HepG2 (cell line): ENCODE data around the gene CCNDBP1. TPM values are rescaled to one million over a fixed set of nuclear protein-coding genes. Genes with fewer than 3 reads are reported as not detected.
A peak's percentile ranks its signal among the peaks of the same experiment; 100 is the strongest.

Experiments
- ATAC-seq: fragments of 200-7000 bp; cut with Tn5 transposase; 3 replicates; pipeline ENCODE4 v1.9.1; 2020; ENCODE audit warnings: mild to moderate bottlenecking, moderate library complexity
- BruUV-seq: library from RNA; stranded (reverse); fragments of 400-500 nt; replicated peaks from 2 replicates; lab custom pipeline; 2021; lab: Mats Ljungman, UMichigan
- CTCF ChIA-PET: fragments of 300-600 bp; formaldehyde crosslinking; extraction: SDS; loops from one replicate; lab custom pipeline; 2021; ENCODE audit warnings: low total read pairs, inconsistent platforms, low intra/inter-chr PET ratio; lab: Yijun Ruan, JAX
- POLR2A ChIA-PET: fragments of 350-600 bp; sonication (Branson Sonifier 250); formaldehyde crosslinking; loops from one replicate; lab custom pipeline; 2020; ENCODE audit warnings: antibody characterized with exemption, inconsistent platforms; lab: Yijun Ruan, JAX
- DNase-seq: peaks from one replicate; pipeline ENCODE4 v3.0.0-alpha.2; 2015; ENCODE audit warnings: low spot score
- FAIRE-seq: peaks from 3 replicates; lab custom pipeline; 2011; peaks lifted over from hg19 to GRCh38; lab: Jason Lieb, UNC
- H2AFZ ChIP-seq: one replicate; pipeline ENCODE4 v1.6.1; 2011; ENCODE audit warnings: low read length, inconsistent platforms
- H3K27ac ChIP-seq: fragments of 300-600 bp; 3 replicates; pipeline ENCODE4 v1.8.0; 2011; ENCODE audit warnings: mixed run types, mild to moderate bottlenecking, mixed read lengths, low read length, inconsistent platforms; ENCODE audit not compliant: insufficient read depth; ENCODE audit errors: extremely low read length
- H3K27me3 ChIP-seq, 2 experiments: fragments of 200-600 bp in 1 of 2; 2 replicates in 1 of 2; 3 replicates in 1 of 2; pipeline versions ENCODE4 v1.6.0 to v1.8.0; 2011; ENCODE audit warnings: low read length in 2 of 2, mild to moderate bottlenecking in 2 of 2, moderate library complexity in 2 of 2, inconsistent platforms in 1 of 2; ENCODE audit not compliant: insufficient read depth in 2 of 2, control insufficient read depth in 1 of 2
- H3K36me3 ChIP-seq, 2 experiments: fragments of 200-600 bp in 1 of 2; replicated peaks in 1 of 2; 2 replicates in 1 of 2; 3 replicates in 1 of 2; pipeline versions ENCODE4 v1.5.1 to v1.8.0; 2011; ENCODE audit warnings: low read length in 2 of 2, inconsistent platforms in 1 of 2; ENCODE audit not compliant: insufficient read depth in 2 of 2, control insufficient read depth in 1 of 2
- H3K4me1 ChIP-seq: 2 replicates; pipeline ENCODE4 v1.5.1; 2012; ENCODE audit warnings: low read length, inconsistent platforms; ENCODE audit not compliant: insufficient read depth
- H3K4me2 ChIP-seq: 2 replicates; pipeline ENCODE4 v1.6.0; 2011; ENCODE audit warnings: low read depth, low read length, inconsistent platforms
- H3K4me3 ChIP-seq, 3 experiments: fragments of 200-600 bp in 1 of 3; sonication (generic), shearing (Covaris generic) in 1 of 3; replicated peaks in 1 of 3; 2 replicates each; pipeline ENCODE4 v1.5.1; 2011 to 2016; ENCODE audit warnings: low read length in 3 of 3, inconsistent platforms in 2 of 3, low read depth in 2 of 3, mild to moderate bottlenecking in 2 of 3, control low read depth in 1 of 3, mixed read lengths in 1 of 3; ENCODE audit not compliant: insufficient read depth in 1 of 3
- H3K79me2 ChIP-seq: one replicate; pipeline ENCODE4 v1.6.1; 2011; ENCODE audit warnings: low read length, inconsistent platforms; ENCODE audit not compliant: insufficient read depth
- H3K9ac ChIP-seq: 2 replicates; pipeline ENCODE4 v1.6.0; 2011; ENCODE audit warnings: mild to moderate bottlenecking, low read depth, low read length, inconsistent platforms; ENCODE audit not compliant: insufficient read depth
- H3K9me3 ChIP-seq: 2 replicates; pipeline ENCODE4 v1.5.1; 2012; ENCODE audit warnings: mild to moderate bottlenecking, low read length
- H4K20me1 ChIP-seq: 2 replicates; pipeline ENCODE4 v1.6.0; 2011; ENCODE audit warnings: inconsistent platforms, mild to moderate bottlenecking, low read length, moderate library complexity; ENCODE audit not compliant: insufficient read depth
- CTCF ChIP-seq: sonication (generic); formaldehyde crosslinking; IDR thresholded peaks from 2 replicates; pipeline ENCODE4 v1.5.0; 2020; ENCODE audit warnings: mild to moderate bottlenecking, missing genetic modification reagents, moderate library complexity
- GTF3A ChIP-seq: sonication (generic); formaldehyde crosslinking; conservative IDR thresholded peaks from 2 replicates; pipeline ENCODE4 v1.4.0; 2020; ENCODE audit warnings: mild to moderate bottlenecking, missing genetic modification reagents
- MEIS1 ChIP-seq: sonication (generic); formaldehyde crosslinking; IDR thresholded peaks from 2 replicates; pipeline ENCODE4 v1.9.0; 2021; ENCODE audit warnings: mild to moderate bottlenecking, missing genetic modification reagents, moderate library complexity, borderline replicate concordance
- ZBTB33 ChIP-seq: sonication (generic); formaldehyde crosslinking; IDR thresholded peaks from 2 replicates; pipeline ENCODE4 v1.4.0; 2020; ENCODE audit warnings: missing genetic modification reagents
- ZGPAT ChIP-seq: IDR thresholded peaks from 2 replicates; pipeline ENCODE4 v1.6.1; 2016; ENCODE audit warnings: mild to moderate bottlenecking
- ZNF260 ChIP-seq: sonication (generic); formaldehyde crosslinking; IDR thresholded peaks from 2 replicates; pipeline ENCODE4 v1.4.0; 2020; ENCODE audit warnings: missing genetic modification reagents, low read depth, mild to moderate bottlenecking, borderline replicate concordance
- WGBS: methylation state at CpG from one replicate; pipeline ENCODE4 v1.1.6; 2017; ENCODE audit warnings: low lambda C conversion rate; 5-methylcytosine and 5-hydroxymethylcytosine counted together
- in situ Hi-C: cut with HindIII; loops from 2 replicates; pipeline ENCODE4 v1.10.0; 2017; ENCODE audit warnings: low pct_unique_long_range_greater_than_20kb; ENCODE audit not compliant: extremely low pct_ligation_motif_present
- intact Hi-C: fragments of 100-400 bp; cut with micrococcal nuclease; formaldehyde crosslinking; loops from one replicate; pipeline ENCODE4 v1.10.0; 2022; ENCODE audit not compliant: unreplicated experiment
- polyA plus RNA-seq, 8 experiments: library from polyadenylated mRNA; depleted of rRNA in 3 of 8; stranded (reverse) in 7 of 8; unstranded in 1 of 8; fragments of >200 nt; fragmentation: Illumina TruSeq in 4 of 8; extraction: Trizol in 4 of 8; gene quantifications; 2 replicates each; pipeline versions ENCODE4 v1.2.1 to v1.2.3, GENCODE V29; 2011 to 2016; ENCODE audit warnings: low read depth in 4 of 8, missing spikeins in 1 of 8, mixed read lengths in 1 of 8; ENCODE audit not compliant: insufficient read depth in 1 of 8
- total RNA-seq, 5 experiments: library from RNA; depleted of rRNA; stranded (reverse); fragments of >200 nt; fragmentation: Illumina TruSeq; extraction: Trizol; gene quantifications; 2 replicates each; pipeline ENCODE4 v1.2.3, GENCODE V29; 2016; ENCODE audit warnings: low read depth in 1 of 5

The CCNDBP1 gene
- total and polyA plus RNA-seq, 2 of the 13 experiments (the other 11 are each of a cell fraction or from before 2014, with no cell fraction given) = 24.8 to 42.3 TPM

GRCh38 chr15:43218908-43219706, 33.9 kb downstream of the CCNDBP1 start:
- Histone ChIP-seq H2AFZ (no peak overlapping the region), H3K9ac (no peak overlapping the region), H4K20me1 (no peaks in the 10 kb centered on the region), H3K27ac (no peak overlapping the region), H3K79me2 (no peaks in the 10 kb centered on the region), H3K27me3 (peaks cover 0 to 8% of the 10 kb centered on the region in 2 experiments; a peak in 3 of 5 replicates), H3K9me3 (no peaks in the 10 kb centered on the region), H3K4me3 (no peak overlapping the region), H3K4me2 (no peak overlapping the region), H3K4me1 (0 out of 2 replicates have a peak, but pooled peaks cover 11% of the 10 kb centered on the region), H3K36me3 (no peaks in the 10 kb centered on the region)
- DNase-seq = no peak
- intact Hi-C loops (no loop called here), in situ Hi-C loops (loop anchor here (25.0 kb wide), 1 partner anchor 507 kb away; no protein-coding TSS in a partner anchor)
- CTCF ChIA-PET = no interaction called here
- no TSS peak for BruUV-seq
- ATAC-seq = no peak
- POLR2A ChIA-PET = no interaction called here
- FAIRE-seq = no peak
- WGBS = 36% methylated on average over 13 of the region's 13 CpGs
- TF ChIP-seq ZGPAT (CRISPR knock-in tag) (no peak), MEIS1 (CRISPR knock-in tag) (no peak), CTCF (CRISPR knock-in tag) (peak; percentile 29; the same call in 1 of the 2 replicates), ZNF260 (CRISPR knock-in tag) (no peak), GTF3A (no peak), ZBTB33 (CRISPR knock-in tag) (peak; percentile 27; the same call in 1 of the 2 replicates)
